Erythroblast (primary cell): ENCODE data around the gene IL17D.
"Not testable (repeated sequence)": the region's sequence is repeated elsewhere in the genome, so short reads cannot be mapped to it uniquely, and the experiment has no call there.

ENCODE experiments used
- GATA1 ChIP-seq: IDR thresholded peaks from 2 replicates; pipeline ENCODE4 v1.6.1; 2011; ENCODE audit warnings: low read depth, mild to moderate bottlenecking, control low read depth, low read length, moderate library complexity
- POLR2A ChIP-seq: IDR thresholded peaks from 2 replicates; pipeline ENCODE4 v1.6.1; 2011; ENCODE audit warnings: mild to moderate bottlenecking, low read length

DNA sequence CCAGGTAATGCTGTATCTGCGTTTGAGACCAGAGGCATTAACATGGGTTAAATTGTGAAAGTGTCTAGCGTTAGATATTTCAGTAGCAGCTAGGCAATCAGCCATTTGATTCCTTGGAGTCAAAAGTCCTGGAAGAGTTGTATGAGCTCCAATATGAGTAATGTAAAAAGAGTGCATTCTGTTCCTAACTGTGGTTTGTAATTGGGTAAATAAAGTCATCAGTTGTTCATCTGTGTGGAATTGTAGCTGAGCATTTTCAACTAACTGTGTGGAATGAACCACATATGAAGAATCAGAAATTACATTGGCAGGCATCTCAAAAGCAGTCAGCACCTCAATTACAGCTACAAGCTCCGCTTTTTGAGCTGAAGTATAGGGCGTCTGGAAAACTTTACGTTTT is 22.0 kb upstream of the IL17D start:
- not testable (repeated sequence) for TF ChIP-seq POLR2A, GATA1
